ENCODE measurements around the gene CROCC.

Gene CROCC

GRCh38 chr1:16989676-16990391 is 68.1 kb downstream of the CROCC start:
- Histone ChIP-seq H3K9me3 (ENCODE audit: control insufficient read depth in 2 of 2, low read length in 2 of 2) (no peaks in the 10 kb centered on the region), H3K27me3 (ENCODE audit: control insufficient read depth in 1 of 2, insufficient read depth in 2 of 2, low read length in 2 of 2) (no peaks in the 10 kb centered on the region), H3K4me3 (ENCODE audit: low read length in 2 of 2) (no peak overlapping the region), H3K27ac (ENCODE audit: low read length) (no peak overlapping the region), H3K9ac (ENCODE audit: low read length in 2 of 2) (no peak overlapping the region), H3K4me1 (ENCODE audit: control insufficient read depth, insufficient read depth, low read length) (no peaks in the 10 kb centered on the region), H3K36me3 (ENCODE audit: control insufficient read depth in 2 of 2, insufficient read depth in 2 of 2, low read length in 2 of 2) (peaks cover 5 to 26% of the 10 kb centered on the region in 2 donors)

GRCh38 chr1:16991571-16991970 is 69.8 kb downstream of the CROCC start:
- Histone ChIP-seq H3K4me1 (ENCODE audit: control insufficient read depth, insufficient read depth, low read length) (no peaks in the 10 kb centered on the region), H3K4me3 (ENCODE audit: low read length in 2 of 2) (no peak overlapping the region), H3K9ac (ENCODE audit: low read length in 2 of 2) (no peak overlapping the region), H3K36me3 (ENCODE audit: control insufficient read depth in 2 of 2, insufficient read depth in 2 of 2, low read length in 2 of 2) (peaks cover 5 to 20% of the 10 kb centered on the region in 2 donors), H3K9me3 (ENCODE audit: control insufficient read depth in 2 of 2, low read length in 2 of 2) (no peaks in the 10 kb centered on the region), H3K27ac (ENCODE audit: low read length) (no peak overlapping the region), H3K27me3 (ENCODE audit: control insufficient read depth in 1 of 2, insufficient read depth in 2 of 2, low read length in 2 of 2) (no peaks in the 10 kb centered on the region)

- H3K9me3 ChIP-seq (ENCODE audit: control insufficient read depth in 2 of 2, low read length in 2 of 2) = no peaks in the 10 kb centered on the region
- no peaks in the 10 kb centered on the region for H3K4me1 ChIP-seq (ENCODE audit: control insufficient read depth, insufficient read depth, low read length)
- peaks cover 5 to 24% of the 10 kb centered on the region in 2 donors for H3K36me3 ChIP-seq (ENCODE audit: control insufficient read depth in 2 of 2, insufficient read depth in 2 of 2, low read length in 2 of 2)
- no peak overlapping the region for H3K9ac ChIP-seq (ENCODE audit: low read length in 2 of 2)
- H3K27me3 ChIP-seq (ENCODE audit: control insufficient read depth in 1 of 2, insufficient read depth in 2 of 2, low read length in 2 of 2) = no peaks in the 10 kb centered on the region
- H3K27ac ChIP-seq (ENCODE audit: low read length) = no peak overlapping the region
- no peak overlapping the region for H3K4me3 ChIP-seq (ENCODE audit: low read length in 2 of 2)
Observed at GRCh38 chr1:16992102-16992501, 70.4 kb downstream of the CROCC start.

GRCh38 chr1:16992675-16993074 is 70.9 kb downstream of the CROCC start:
- H3K36me3 ChIP-seq (ENCODE audit: control insufficient read depth in 2 of 2, insufficient read depth in 2 of 2, low read length in 2 of 2) = peaks cover 5 to 20% of the 10 kb centered on the region in 2 donors
- no peaks in the 10 kb centered on the region for H3K27me3 ChIP-seq (ENCODE audit: control insufficient read depth in 1 of 2, insufficient read depth in 2 of 2, low read length in 2 of 2)
- no peak overlapping the region for H3K4me3 ChIP-seq (ENCODE audit: low read length in 2 of 2)
- no peak overlapping the region for H3K27ac ChIP-seq (ENCODE audit: low read length)
- H3K9me3 ChIP-seq (ENCODE audit: control insufficient read depth in 2 of 2, low read length in 2 of 2) = no peaks in the 10 kb centered on the region
- no peaks in the 10 kb centered on the region for H3K4me1 ChIP-seq (ENCODE audit: control insufficient read depth, insufficient read depth, low read length)
- H3K9ac ChIP-seq (ENCODE audit: low read length in 2 of 2) = no peak overlapping the region

GRCh38 chr1:16993521-16994038 is 71.8 kb downstream of the CROCC start:
- Histone ChIP-seq H3K9me3 (ENCODE audit: control insufficient read depth in 2 of 2, low read length in 2 of 2) (no peaks in the 10 kb centered on the region), H3K27me3 (ENCODE audit: control insufficient read depth in 1 of 2, insufficient read depth in 2 of 2, low read length in 2 of 2) (no peaks in the 10 kb centered on the region), H3K36me3 (ENCODE audit: control insufficient read depth in 2 of 2, insufficient read depth in 2 of 2, low read length in 2 of 2) (peaks cover 9 to 15% of the 10 kb centered on the region in 2 donors), H3K27ac (ENCODE audit: low read length) (no peak overlapping the region), H3K9ac (ENCODE audit: low read length in 2 of 2) (no peak overlapping the region), H3K4me3 (ENCODE audit: low read length in 2 of 2) (no peak overlapping the region), H3K4me1 (ENCODE audit: control insufficient read depth, insufficient read depth, low read length) (no peaks in the 10 kb centered on the region)

GRCh38 chr1:16996845-16997244 is 75.1 kb downstream of the CROCC start:
- Histone ChIP-seq H3K27ac (ENCODE audit: low read length) (no peak overlapping the region), H3K27me3 (ENCODE audit: control insufficient read depth in 1 of 2, insufficient read depth in 2 of 2, low read length in 2 of 2) (no peaks in the 10 kb centered on the region), H3K9me3 (ENCODE audit: control insufficient read depth in 2 of 2, low read length in 2 of 2) (no peaks in the 10 kb centered on the region), H3K4me1 (ENCODE audit: control insufficient read depth, insufficient read depth, low read length) (no peaks in the 10 kb centered on the region), H3K36me3 (ENCODE audit: control insufficient read depth in 2 of 2, insufficient read depth in 2 of 2, low read length in 2 of 2) (peaks cover 9 to 12% of the 10 kb centered on the region in 2 donors), H3K9ac (ENCODE audit: low read length in 2 of 2) (no peak overlapping the region), H3K4me3 (ENCODE audit: low read length in 2 of 2) (no peak overlapping the region)

GRCh38 chr1:16998589-16998988 is 76.9 kb downstream of the CROCC start:
- Histone ChIP-seq H3K9me3 (ENCODE audit: control insufficient read depth in 2 of 2, low read length in 2 of 2) (no peaks in the 10 kb centered on the region), H3K27ac (ENCODE audit: low read length) (no peak overlapping the region), H3K4me3 (ENCODE audit: low read length in 2 of 2) (no peak overlapping the region), H3K27me3 (ENCODE audit: control insufficient read depth in 1 of 2, insufficient read depth in 2 of 2, low read length in 2 of 2) (no peaks in the 10 kb centered on the region), H3K9ac (ENCODE audit: low read length in 2 of 2) (no peak overlapping the region), H3K36me3 (ENCODE audit: control insufficient read depth in 2 of 2, insufficient read depth in 2 of 2, low read length in 2 of 2) (peaks cover 17 to 23% of the 10 kb centered on the region in 2 donors), H3K4me1 (ENCODE audit: control insufficient read depth, insufficient read depth, low read length) (no peaks in the 10 kb centered on the region)

- Histone ChIP-seq H3K9me3 (ENCODE audit: control insufficient read depth in 2 of 2, low read length in 2 of 2) (no peaks in the 10 kb centered on the region), H3K36me3 (ENCODE audit: control insufficient read depth in 2 of 2, insufficient read depth in 2 of 2, low read length in 2 of 2) (peaks cover 21 to 33% of the 10 kb centered on the region in 2 donors), H3K27me3 (ENCODE audit: control insufficient read depth in 1 of 2, insufficient read depth in 2 of 2, low read length in 2 of 2) (no peaks in the 10 kb centered on the region), H3K4me1 (ENCODE audit: control insufficient read depth, insufficient read depth, low read length) (no peaks in the 10 kb centered on the region), H3K9ac (ENCODE audit: low read length in 2 of 2) (no peak overlapping the region), H3K4me3 (ENCODE audit: low read length in 2 of 2) (no peak overlapping the region), H3K27ac (ENCODE audit: low read length) (no peak overlapping the region)
Observed at GRCh38 chr1:16999863-17000262, 78.1 kb downstream of the CROCC start.

GRCh38 chr1:17001760-17002523 is 80.2 kb downstream of the CROCC start:
- no peaks in the 10 kb centered on the region for H3K4me1 ChIP-seq (ENCODE audit: control insufficient read depth, insufficient read depth, low read length)
- H3K36me3 ChIP-seq (ENCODE audit: control insufficient read depth in 2 of 2, insufficient read depth in 2 of 2, low read length in 2 of 2) = peaks cover 21 to 36% of the 10 kb centered on the region in 2 donors
- no peaks in the 10 kb centered on the region for H3K9me3 ChIP-seq (ENCODE audit: control insufficient read depth in 2 of 2, low read length in 2 of 2)
- no peak overlapping the region for H3K4me3 ChIP-seq (ENCODE audit: low read length in 2 of 2)
- H3K9ac ChIP-seq (ENCODE audit: low read length in 2 of 2) = no peak overlapping the region
- no peak overlapping the region for H3K27ac ChIP-seq (ENCODE audit: low read length)
- H3K27me3 ChIP-seq (ENCODE audit: control insufficient read depth in 1 of 2, insufficient read depth in 2 of 2, low read length in 2 of 2) = no peaks in the 10 kb centered on the region

- Histone ChIP-seq H3K4me1 (ENCODE audit: control insufficient read depth, insufficient read depth, low read length) (no peaks in the 10 kb centered on the region), H3K36me3 (ENCODE audit: control insufficient read depth in 2 of 2, insufficient read depth in 2 of 2, low read length in 2 of 2) (peaks cover 21 to 34% of the 10 kb centered on the region in 2 donors)
Observed at GRCh38 chr1:17002524-17002902, 80.8 kb downstream of the CROCC start.

More at GRCh38 chr1:17002524-17002902, 80.8 kb downstream of the CROCC start:
- H3K27me3 ChIP-seq (ENCODE audit: control insufficient read depth in 1 of 2, insufficient read depth in 2 of 2, low read length in 2 of 2) = no peaks in the 10 kb centered on the region
- H3K27ac ChIP-seq (ENCODE audit: low read length) = no peak overlapping the region
- no peaks in the 10 kb centered on the region for H3K9me3 ChIP-seq (ENCODE audit: control insufficient read depth in 2 of 2, low read length in 2 of 2)
- no peak overlapping the region for H3K9ac ChIP-seq (ENCODE audit: low read length in 2 of 2)
- H3K4me3 ChIP-seq (ENCODE audit: low read length in 2 of 2) = no peak overlapping the region
